DMS114 treated with DMSO at 0.1 percent for 48 hours (cell line): Measurements from ENCODE around the gene TCF7L2.
"Not testable (repeated sequence)": the region's sequence is repeated elsewhere in the genome, so short reads cannot be mapped to it uniquely, and the experiment has no call there.

Source experiments
- DNase-seq: peaks from one replicate; lab custom pipeline; 2025; ENCODE audit not compliant: unreplicated experiment; lab: John Stamatoyannopoulos, UW

Gene TCF7L2

DNA sequence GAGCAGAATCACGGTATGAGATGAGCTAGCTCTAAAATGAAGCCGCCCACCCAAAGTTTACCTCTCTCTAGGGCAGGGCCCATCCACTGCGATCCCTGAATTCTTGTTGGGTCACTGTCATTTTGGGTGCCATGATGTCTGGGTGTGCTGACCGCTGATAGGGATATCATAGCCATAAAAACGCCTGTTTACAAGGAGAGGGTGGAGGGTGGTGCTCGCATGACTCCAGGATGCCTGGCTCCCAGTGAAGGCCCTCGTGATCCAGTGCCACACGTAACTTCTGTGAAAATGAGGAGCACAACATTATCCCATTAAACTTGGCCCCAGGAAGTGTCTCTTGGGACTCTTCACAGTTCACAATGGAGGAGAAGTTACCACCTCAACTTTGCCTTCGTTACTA lies 139.5 kb downstream of the TCF7L2 start:
- no peak for DNase-seq

DNA sequence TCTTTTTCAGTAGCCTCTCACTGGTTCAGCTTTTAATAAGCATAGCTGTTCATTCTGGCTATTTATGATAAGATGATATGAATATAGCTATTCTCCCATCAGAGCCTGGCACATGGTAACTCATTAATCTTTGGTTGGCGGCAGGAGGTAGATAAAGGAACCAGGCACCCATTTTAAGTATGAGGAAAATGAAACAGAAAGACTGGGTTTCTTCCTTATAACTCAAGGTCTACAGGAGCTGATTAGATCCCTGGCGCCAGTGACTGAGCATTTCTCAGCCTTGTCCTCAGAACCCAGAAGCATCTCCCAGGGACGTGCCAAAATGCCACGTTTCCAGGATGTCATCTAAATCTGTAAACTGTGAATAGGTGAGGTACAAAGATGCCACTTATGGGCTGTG lies 141.9 kb downstream of the TCF7L2 start:
- no peak for DNase-seq

- DNase-seq = no peak
Observed at GRCh38 chr10:113093188-113094113, 143.4 kb downstream of the TCF7L2 start.

- no peak for DNase-seq
Observed at GRCh38 chr10:113094114-113094486, 144.1 kb downstream of the TCF7L2 start.

GRCh38 chr10:113095419-113096127 lies 145.5 kb downstream of the TCF7L2 start:
- no peak for DNase-seq

GRCh38 chr10:113096128-113096996 lies 146.3 kb downstream of the TCF7L2 start:
- no peak for DNase-seq

DNA sequence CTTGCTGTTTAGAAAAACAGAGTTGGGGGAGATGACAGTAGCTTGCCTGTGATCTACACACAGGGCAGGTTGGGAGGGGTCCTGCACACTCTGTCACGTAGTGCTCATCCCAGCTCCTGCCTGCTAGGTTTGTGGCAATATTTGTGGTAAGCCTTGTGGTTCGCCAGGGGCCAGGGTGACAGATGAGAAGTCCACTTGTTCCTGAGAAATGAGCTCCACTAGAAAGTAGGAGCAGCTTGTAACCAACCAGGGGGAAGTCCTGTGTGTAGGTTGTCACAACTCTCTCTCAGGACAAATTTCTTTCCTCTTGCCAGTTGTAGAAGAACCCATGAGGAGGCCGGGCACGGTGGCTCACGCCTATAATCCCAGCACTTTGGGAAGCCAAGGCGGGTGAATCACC lies 147.0 kb downstream of the TCF7L2 start:
- no peak for DNase-seq

GRCh38 chr10:113099431-113100183 lies 149.6 kb downstream of the TCF7L2 start:
- no peak for DNase-seq

GRCh38 chr10:113100281-113100680 lies 150.2 kb downstream of the TCF7L2 start:
- no peak for DNase-seq

GRCh38 chr10:113103131-113103840 lies 153.2 kb downstream of the TCF7L2 start:
- DNase-seq = no peak

DNA sequence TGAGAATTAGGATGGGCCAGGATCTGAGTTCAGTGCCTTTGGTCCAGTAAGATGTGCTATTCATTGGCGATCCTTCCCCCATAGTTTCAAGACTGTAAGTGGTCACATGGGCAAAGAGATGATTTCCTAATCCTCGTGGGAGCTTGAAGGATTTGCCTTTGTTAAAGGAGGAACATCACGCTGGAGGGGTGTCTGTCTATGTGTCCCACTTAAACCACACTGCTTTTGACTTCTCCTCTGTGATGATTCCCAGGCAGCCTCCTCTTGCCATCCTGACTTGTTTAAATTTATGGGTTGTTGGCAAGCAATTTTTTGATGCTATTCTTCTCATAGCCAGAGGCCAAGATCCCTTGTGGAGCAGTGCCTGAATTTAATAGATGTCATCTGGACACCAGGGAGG lies 154.0 kb downstream of the TCF7L2 start:
- no peak for DNase-seq

GRCh38 chr10:113108194-113108835 lies 158.3 kb downstream of the TCF7L2 start:
- no peak for DNase-seq

- no peak for DNase-seq
Observed at GRCh38 chr10:113108948-113109347, 158.9 kb downstream of the TCF7L2 start.

DNA sequence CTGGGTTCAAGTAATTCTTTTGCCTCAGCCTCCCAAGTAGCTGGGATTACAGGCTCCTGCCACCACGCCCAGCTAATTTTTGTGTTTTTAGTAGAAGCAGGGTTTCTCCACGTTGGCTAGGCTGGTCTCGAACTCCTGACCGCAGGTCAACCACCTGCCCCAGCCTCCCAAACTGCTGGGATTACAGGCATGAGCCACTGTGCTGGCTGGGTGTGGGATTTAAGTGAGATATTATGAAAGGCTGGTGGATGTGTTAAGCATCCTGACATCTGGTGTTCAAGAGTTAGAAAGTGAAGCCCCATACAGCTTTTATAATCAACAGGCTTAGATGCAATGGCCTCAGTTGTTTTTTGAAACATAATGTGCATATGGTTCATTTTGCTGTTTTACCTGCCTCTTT lies 159.4 kb downstream of the TCF7L2 start:
- DNase-seq = not testable (repeated sequence)

DNA sequence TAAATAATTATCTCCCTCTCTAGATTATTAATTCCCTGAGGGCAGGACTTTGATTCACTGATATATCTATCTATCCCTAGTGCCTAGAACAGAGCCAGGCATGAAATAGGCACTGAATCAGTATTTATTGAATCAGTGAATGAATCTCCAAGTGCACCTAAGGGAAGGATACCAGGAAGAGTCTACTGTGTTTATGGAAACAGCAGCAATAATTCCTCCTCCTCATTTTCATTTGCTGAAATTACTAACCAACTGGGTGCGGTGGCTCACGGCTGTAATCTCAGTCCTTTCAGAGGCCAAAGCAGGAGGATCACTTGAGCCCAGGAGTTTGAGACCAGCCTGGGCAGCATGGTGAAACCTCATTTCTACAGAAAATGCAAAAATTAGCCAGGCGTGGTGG lies 161.2 kb downstream of the TCF7L2 start:
- DNase-seq = no peak

DNA sequence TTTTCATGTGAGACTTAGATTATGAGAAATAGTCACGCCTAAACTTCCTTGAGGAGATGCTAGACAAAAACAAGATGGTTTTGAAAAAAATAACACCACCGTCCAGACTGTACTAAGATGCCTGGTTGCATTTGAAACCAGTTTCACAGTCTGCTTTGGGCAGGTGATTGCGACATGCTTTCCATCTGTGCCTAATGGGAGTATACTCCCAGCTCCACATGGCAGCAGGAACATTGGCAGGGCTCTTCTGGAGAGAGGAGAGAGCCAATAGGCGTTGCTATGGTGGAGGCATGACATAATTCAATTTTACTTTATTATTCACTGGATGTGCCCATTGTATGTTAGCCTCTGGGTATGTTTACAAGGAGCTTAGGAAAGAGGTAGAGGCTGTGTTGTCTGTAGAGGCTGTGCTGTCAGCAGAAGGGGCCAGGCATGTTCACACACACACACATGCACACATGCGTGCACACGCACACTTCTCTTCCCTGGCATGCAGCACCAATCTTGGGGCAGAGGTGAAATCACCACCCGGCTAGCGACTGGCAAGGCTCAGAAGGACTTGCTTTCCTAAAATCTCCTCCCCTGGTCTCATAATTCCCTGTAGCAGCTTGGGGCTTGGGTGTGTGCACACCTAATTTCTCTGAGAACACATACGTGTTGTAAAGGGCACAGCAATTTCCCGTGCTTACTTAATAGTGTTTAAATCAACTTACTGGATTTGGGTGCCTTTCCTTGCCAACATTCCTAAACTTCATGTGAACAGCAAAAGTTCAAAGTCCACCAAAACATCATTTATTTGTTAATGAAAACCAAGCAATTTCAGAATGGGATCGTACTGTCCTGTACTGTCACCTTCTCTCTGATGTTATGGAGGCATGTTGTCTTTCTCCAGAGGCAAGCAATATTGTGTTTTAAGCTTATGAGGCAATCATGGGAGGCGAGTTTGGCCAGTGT lies 162.1 kb downstream of the TCF7L2 start:
- no peak for DNase-seq

DNA sequence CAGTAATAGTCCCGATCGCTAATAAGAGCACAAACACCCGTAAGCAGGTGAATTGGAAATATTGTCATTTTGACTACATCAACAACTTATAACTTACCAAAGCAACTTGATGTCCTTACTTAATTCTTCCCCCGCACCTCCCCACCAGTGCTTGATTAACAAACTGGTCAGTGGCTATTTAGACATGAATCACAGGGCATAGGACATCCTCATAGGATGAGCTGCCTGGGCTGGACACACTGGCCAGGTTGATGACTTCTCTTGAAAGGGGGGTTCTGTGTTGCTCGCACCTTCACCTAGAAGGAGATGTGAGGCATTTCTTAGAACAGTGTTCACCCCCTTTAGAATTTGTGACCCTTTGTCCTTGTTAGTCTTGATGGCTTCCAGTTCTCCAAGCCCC lies 163.2 kb downstream of the TCF7L2 start:
- no peak for DNase-seq

DNA sequence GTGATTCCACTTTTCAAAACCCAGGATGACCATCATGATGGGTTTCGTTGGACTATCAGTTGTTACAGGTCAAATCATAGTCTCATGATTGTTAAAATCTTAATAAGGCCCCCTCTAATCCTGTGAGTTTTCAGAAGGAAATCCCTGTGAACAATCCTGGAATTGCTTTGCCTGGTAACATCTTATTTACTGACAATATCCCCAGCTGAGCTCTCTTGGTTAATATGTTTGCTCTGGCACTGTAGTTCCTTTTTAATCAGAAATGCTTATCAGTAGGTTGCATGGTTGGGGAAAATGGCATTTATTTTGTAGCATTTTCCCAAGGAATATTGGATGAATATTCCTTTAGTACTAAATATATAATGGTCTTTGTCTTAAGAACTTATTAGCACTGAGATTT lies 163.9 kb downstream of the TCF7L2 start:
- DNase-seq = no peak
